Measurements from ENCODE around the gene CAPN10. TPM values are rescaled to one million over a fixed set of nuclear protein-coding genes. Genes with fewer than 3 reads are reported as not detected.

CAPN10 gene
- polyA plus RNA-seq, 1 donor = 34.9 TPM

GRCh38 chr2:240626531-240627300 lies 40.2 kb downstream of the CAPN10 start:
- no CpG with 5 or more reads among the region's 21 CpGs for WGBS (ENCODE audit: insufficient coverage, low lambda C conversion rate)
- Histone ChIP-seq H3K27ac (ENCODE audit: low read length) (peak overlapping the region; percentile 85), H3K4me1 (ENCODE audit: control insufficient read depth, insufficient read depth, low read length) (peaks cover 13% of the 10 kb centered on the region)

GRCh38 chr2:240627736-240628506 lies 41.4 kb downstream of the CAPN10 start:
- no peak for DNase-seq
- no CpG with 5 or more reads among the region's 17 CpGs for WGBS (ENCODE audit: insufficient coverage, low lambda C conversion rate)
- peaks cover 40% of the 10 kb centered on the region for H3K36me3 ChIP-seq (ENCODE audit: control insufficient read depth, insufficient read depth, low read length)

More at GRCh38 chr2:240626531-240627300, 40.2 kb downstream of the CAPN10 start:
- Histone ChIP-seq H3K27me3 (ENCODE audit: control insufficient read depth, insufficient read depth, low read length) (no peaks in the 10 kb centered on the region), H3K9me3 (ENCODE audit: control insufficient read depth, low read depth, low read length) (peaks cover 7% of the 10 kb centered on the region), H3K36me3 (ENCODE audit: control insufficient read depth, insufficient read depth, low read length) (peaks cover 44% of the 10 kb centered on the region), H3K4me3 (ENCODE audit: low read length) (no peak overlapping the region)
- DNase-seq = peak; percentile 79 to 90

GRCh38 chr2:240628507-240628807 lies 41.9 kb downstream of the CAPN10 start:
- H3K27ac ChIP-seq (ENCODE audit: low read length) = no peak overlapping the region

More at GRCh38 chr2:240627736-240628506, 41.4 kb downstream of the CAPN10 start:
- Histone ChIP-seq H3K4me1 (ENCODE audit: control insufficient read depth, insufficient read depth, low read length) (peaks cover 13% of the 10 kb centered on the region), H3K9me3 (ENCODE audit: control insufficient read depth, low read depth, low read length) (peaks cover 16% of the 10 kb centered on the region), H3K27me3 (ENCODE audit: control insufficient read depth, insufficient read depth, low read length) (no peaks in the 10 kb centered on the region), H3K27ac (ENCODE audit: low read length) (no peak overlapping the region), H3K4me3 (ENCODE audit: low read length) (no peak overlapping the region)

GRCh38 chr2:240628808-240629618 lies 42.5 kb downstream of the CAPN10 start:
- H3K4me1 ChIP-seq (ENCODE audit: control insufficient read depth, insufficient read depth, low read length) = peaks cover 13% of the 10 kb centered on the region
- no peak overlapping the region for H3K27ac ChIP-seq (ENCODE audit: low read length)
- WGBS (ENCODE audit: insufficient coverage, low lambda C conversion rate) = no CpG with 5 or more reads among the region's 20 CpGs
- no peak for DNase-seq
- H3K9me3 ChIP-seq (ENCODE audit: control insufficient read depth, low read depth, low read length) = peaks cover 16% of the 10 kb centered on the region
- peaks cover 33% of the 10 kb centered on the region for H3K36me3 ChIP-seq (ENCODE audit: control insufficient read depth, insufficient read depth, low read length)
- no peaks in the 10 kb centered on the region for H3K27me3 ChIP-seq (ENCODE audit: control insufficient read depth, insufficient read depth, low read length)
- no peak overlapping the region for H3K4me3 ChIP-seq (ENCODE audit: low read length)

More at GRCh38 chr2:240628507-240628807, 41.9 kb downstream of the CAPN10 start:
- H3K27me3 ChIP-seq (ENCODE audit: control insufficient read depth, insufficient read depth, low read length) = no peaks in the 10 kb centered on the region
- H3K36me3 ChIP-seq (ENCODE audit: control insufficient read depth, insufficient read depth, low read length) = peaks cover 35% of the 10 kb centered on the region
- H3K4me1 ChIP-seq (ENCODE audit: control insufficient read depth, insufficient read depth, low read length) = peaks cover 13% of the 10 kb centered on the region
- H3K9me3 ChIP-seq (ENCODE audit: control insufficient read depth, low read depth, low read length) = peaks cover 16% of the 10 kb centered on the region
- no peak for DNase-seq
- H3K4me3 ChIP-seq (ENCODE audit: low read length) = no peak overlapping the region
- WGBS (ENCODE audit: insufficient coverage, low lambda C conversion rate) = no CpG with 5 or more reads among the region's 7 CpGs

GRCh38 chr2:240629619-240629967 lies 43.1 kb downstream of the CAPN10 start:
- H3K9me3 ChIP-seq (ENCODE audit: control insufficient read depth, low read depth, low read length) = peaks cover 16% of the 10 kb centered on the region
- no peak for DNase-seq
- H3K27ac ChIP-seq (ENCODE audit: low read length) = no peak overlapping the region
- no CpG with 5 or more reads among the region's 5 CpGs for WGBS (ENCODE audit: insufficient coverage, low lambda C conversion rate)
- peaks cover 33% of the 10 kb centered on the region for H3K36me3 ChIP-seq (ENCODE audit: control insufficient read depth, insufficient read depth, low read length)
- no peaks in the 10 kb centered on the region for H3K27me3 ChIP-seq (ENCODE audit: control insufficient read depth, insufficient read depth, low read length)
- peaks cover 13% of the 10 kb centered on the region for H3K4me1 ChIP-seq (ENCODE audit: control insufficient read depth, insufficient read depth, low read length)
- H3K4me3 ChIP-seq (ENCODE audit: low read length) = no peak overlapping the region

GRCh38 chr2:240629968-240630770 lies 43.6 kb downstream of the CAPN10 start:
- WGBS (ENCODE audit: insufficient coverage, low lambda C conversion rate) = no CpG with 5 or more reads among the region's 50 CpGs
- H3K36me3 ChIP-seq (ENCODE audit: control insufficient read depth, insufficient read depth, low read length) = peaks cover 33% of the 10 kb centered on the region
- peaks cover 16% of the 10 kb centered on the region for H3K9me3 ChIP-seq (ENCODE audit: control insufficient read depth, low read depth, low read length)
- H3K27ac ChIP-seq (ENCODE audit: low read length) = no peak overlapping the region
- DNase-seq = no peak
- H3K27me3 ChIP-seq (ENCODE audit: control insufficient read depth, insufficient read depth, low read length) = no peaks in the 10 kb centered on the region
- H3K4me3 ChIP-seq (ENCODE audit: low read length) = no peak overlapping the region
- H3K4me1 ChIP-seq (ENCODE audit: control insufficient read depth, insufficient read depth, low read length) = peaks cover 13% of the 10 kb centered on the region

- H3K4me3 ChIP-seq (ENCODE audit: low read length) = no peak overlapping the region
- H3K36me3 ChIP-seq (ENCODE audit: control insufficient read depth, insufficient read depth, low read length) = peaks cover 33% of the 10 kb centered on the region
- peaks cover 13% of the 10 kb centered on the region for H3K4me1 ChIP-seq (ENCODE audit: control insufficient read depth, insufficient read depth, low read length)
- no peaks in the 10 kb centered on the region for H3K27me3 ChIP-seq (ENCODE audit: control insufficient read depth, insufficient read depth, low read length)
- no CpG with 5 or more reads among the region's 21 CpGs for WGBS (ENCODE audit: insufficient coverage, low lambda C conversion rate)
- DNase-seq = no peak
- peaks cover 16% of the 10 kb centered on the region for H3K9me3 ChIP-seq (ENCODE audit: control insufficient read depth, low read depth, low read length)
- no peak overlapping the region for H3K27ac ChIP-seq (ENCODE audit: low read length)
Observed at GRCh38 chr2:240630771-240631547, 44.4 kb downstream of the CAPN10 start.

GRCh38 chr2:240631548-240632305 lies 45.2 kb downstream of the CAPN10 start:
- Histone ChIP-seq H3K4me1 (ENCODE audit: control insufficient read depth, insufficient read depth, low read length) (peaks cover 7% of the 10 kb centered on the region), H3K27ac (ENCODE audit: low read length) (no peak overlapping the region), H3K36me3 (ENCODE audit: control insufficient read depth, insufficient read depth, low read length) (peaks cover 33% of the 10 kb centered on the region), H3K4me3 (ENCODE audit: low read length) (no peak overlapping the region), H3K9me3 (ENCODE audit: control insufficient read depth, low read depth, low read length) (peaks cover 16% of the 10 kb centered on the region), H3K27me3 (ENCODE audit: control insufficient read depth, insufficient read depth, low read length) (no peaks in the 10 kb centered on the region)
- no peak for DNase-seq
- no CpG with 5 or more reads among the region's 11 CpGs for WGBS (ENCODE audit: insufficient coverage, low lambda C conversion rate)

GRCh38 chr2:240632306-240632721 lies 45.8 kb downstream of the CAPN10 start:
- Histone ChIP-seq H3K4me1 (ENCODE audit: control insufficient read depth, insufficient read depth, low read length) (peaks cover 3% of the 10 kb centered on the region), H3K27ac (ENCODE audit: low read length) (no peak overlapping the region), H3K4me3 (ENCODE audit: low read length) (no peak overlapping the region), H3K36me3 (ENCODE audit: control insufficient read depth, insufficient read depth, low read length) (peaks cover 33% of the 10 kb centered on the region), H3K9me3 (ENCODE audit: control insufficient read depth, low read depth, low read length) (peaks cover 16% of the 10 kb centered on the region), H3K27me3 (ENCODE audit: control insufficient read depth, insufficient read depth, low read length) (no peaks in the 10 kb centered on the region)
- no peak for DNase-seq
- WGBS (ENCODE audit: insufficient coverage, low lambda C conversion rate) = no CpG with 5 or more reads among the region's 1 CpG

Measured in large intestine (tissue), 3 donors.